CD4-positive, alpha-beta T cell treated with Interleukin-15 for 1 hour (primary cell): ENCODE measurements around the gene HBP1.
"Not testable (repeated sequence)": the region's sequence is repeated elsewhere in the genome, so short reads cannot be mapped to it uniquely, and the experiment has no call there.

ENCODE experiments used
- DNase-seq: peaks from one replicate; pipeline ENCODE4 v3.0.0-alpha.2; 2020

Gene HBP1

GRCh38 chr7:107230334-107230733 lies 61.5 kb downstream of the HBP1 start:
- DNase-seq, result no peak

- DNase-seq, result no peak
Measured at GRCh38 chr7:107232568-107233090, 63.8 kb downstream of the HBP1 start.

GRCh38 chr7:107233174-107233573 lies 64.4 kb downstream of the HBP1 start:
- no peak for DNase-seq

- DNase-seq, result no peak
Measured at GRCh38 chr7:107233981-107234380, 65.2 kb downstream of the HBP1 start.

GRCh38 chr7:107234436-107234835 lies 65.6 kb downstream of the HBP1 start:
- no peak for DNase-seq

GRCh38 chr7:107236862-107237261 lies 68.1 kb downstream of the HBP1 start:
- no peak for DNase-seq

GRCh38 chr7:107237451-107237850 lies 68.6 kb downstream of the HBP1 start:
- no peak for DNase-seq

GRCh38 chr7:107242267-107242666 lies 73.5 kb downstream of the HBP1 start:
- no peak for DNase-seq

GRCh38 chr7:107244613-107245012 lies 75.8 kb downstream of the HBP1 start:
- DNase-seq, result no peak

GRCh38 chr7:107246836-107247235 lies 78.0 kb downstream of the HBP1 start:
- DNase-seq, result not testable (repeated sequence)

GRCh38 chr7:107248551-107249316 lies 79.9 kb downstream of the HBP1 start:
- no peak for DNase-seq

GRCh38 chr7:107251963-107252362 lies 83.2 kb downstream of the HBP1 start:
- DNase-seq, result no peak
